CD4-positive, alpha-beta T cell treated with Interleukin-17A for 1 hour (primary cell): ENCODE data around the gene CACNG1.
"Not testable (repeated sequence)": the region's sequence is repeated elsewhere in the genome, so short reads cannot be mapped to it uniquely, and the experiment has no call there.

Experiments
- DNase-seq: peaks from one replicate; pipeline ENCODE4 v3.0.0-alpha.2; 2020

CACNG1 gene

DNA sequence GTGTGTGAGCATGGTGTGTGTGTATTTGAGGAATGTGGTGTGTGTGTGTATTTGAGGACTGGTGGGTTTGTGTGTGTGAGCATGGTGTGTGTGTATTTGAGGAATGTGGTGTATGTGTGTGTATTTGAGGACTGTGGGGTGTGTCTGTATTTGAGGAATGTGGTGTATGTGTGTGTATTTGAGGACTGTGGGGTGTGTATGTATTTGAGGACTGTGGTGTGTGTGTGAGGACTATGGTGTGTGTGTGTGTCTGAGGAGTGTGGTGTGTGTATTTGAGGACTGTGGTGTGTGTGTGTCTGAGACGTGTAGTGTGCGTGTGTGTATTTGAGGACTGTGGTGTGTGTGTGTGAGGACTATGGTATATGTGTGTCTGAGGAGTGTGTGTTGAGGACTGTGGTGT lies 18.0 kb upstream of the CACNG1 start:
- no peak for DNase-seq

DNA sequence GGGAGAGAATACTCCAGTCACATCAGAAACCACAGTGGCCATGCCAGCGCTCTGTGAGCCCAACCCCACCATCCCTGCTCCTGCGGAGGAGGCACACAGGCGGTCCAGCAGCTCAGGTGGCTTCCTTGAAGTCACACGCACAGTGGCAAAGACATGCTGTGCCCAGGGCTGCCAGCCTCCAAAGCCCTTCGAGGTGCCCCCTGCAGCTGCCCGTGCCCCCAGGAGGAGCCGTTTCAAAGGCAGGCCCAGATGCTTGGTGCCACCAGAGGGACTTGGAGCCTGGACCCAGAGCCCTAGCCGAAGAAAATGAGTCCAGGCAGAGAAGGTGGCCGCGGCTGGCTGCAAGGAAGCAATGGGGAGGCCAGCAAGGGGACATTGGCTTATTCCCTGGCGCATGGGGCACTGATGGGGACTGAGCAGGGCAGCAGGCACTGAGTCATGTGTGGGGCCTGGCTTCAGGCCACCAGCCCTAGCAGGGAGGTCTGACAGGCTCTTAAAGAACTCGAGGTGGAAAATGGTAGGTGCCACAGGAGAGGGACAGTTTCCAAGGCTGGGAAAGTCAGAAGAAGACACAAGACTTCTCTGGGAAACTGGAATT lies 17.2 kb upstream of the CACNG1 start:
- no peak for DNase-seq

DNA sequence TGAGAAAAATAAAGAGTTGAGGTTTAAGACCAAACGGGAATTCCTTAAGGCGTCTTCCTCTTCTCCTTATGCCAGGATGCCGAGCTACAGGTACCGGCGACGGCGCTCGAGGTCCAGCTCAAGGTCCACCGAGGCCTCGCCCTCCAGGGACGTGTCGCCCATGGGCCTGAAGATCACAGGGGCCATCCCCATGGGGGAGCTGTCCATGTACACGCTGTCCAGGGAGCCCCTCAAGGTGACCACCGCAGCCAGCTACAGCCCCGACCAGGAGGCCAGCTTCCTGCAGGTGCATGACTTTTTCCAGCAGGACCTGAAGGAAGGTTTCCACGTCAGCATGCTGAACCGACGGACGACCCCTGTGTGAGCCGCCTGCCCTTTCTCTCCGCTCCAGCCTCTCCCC lies 13.7 kb upstream of the CACNG1 start:
- no peak for DNase-seq

DNA sequence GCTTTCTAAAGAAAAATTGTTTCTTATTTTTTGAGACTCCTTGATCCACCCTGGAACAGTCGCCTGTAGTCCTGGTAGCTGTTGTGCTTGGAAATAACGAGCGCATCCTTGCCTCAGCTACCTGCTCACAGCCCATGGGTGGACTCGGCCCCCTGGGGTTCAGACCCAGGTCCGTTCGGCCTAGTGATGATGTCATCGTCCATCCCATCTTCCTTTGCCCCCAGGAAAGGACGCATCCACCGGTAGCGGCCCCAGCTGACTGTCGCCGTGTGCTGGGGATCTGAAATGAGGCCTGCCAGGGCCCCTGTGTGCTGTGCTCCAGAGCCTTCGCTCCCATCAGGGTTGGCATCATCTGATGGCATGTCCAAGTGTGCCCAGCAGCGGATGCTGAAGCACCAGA lies 12.0 kb upstream of the CACNG1 start:
- DNase-seq = no peak

DNA sequence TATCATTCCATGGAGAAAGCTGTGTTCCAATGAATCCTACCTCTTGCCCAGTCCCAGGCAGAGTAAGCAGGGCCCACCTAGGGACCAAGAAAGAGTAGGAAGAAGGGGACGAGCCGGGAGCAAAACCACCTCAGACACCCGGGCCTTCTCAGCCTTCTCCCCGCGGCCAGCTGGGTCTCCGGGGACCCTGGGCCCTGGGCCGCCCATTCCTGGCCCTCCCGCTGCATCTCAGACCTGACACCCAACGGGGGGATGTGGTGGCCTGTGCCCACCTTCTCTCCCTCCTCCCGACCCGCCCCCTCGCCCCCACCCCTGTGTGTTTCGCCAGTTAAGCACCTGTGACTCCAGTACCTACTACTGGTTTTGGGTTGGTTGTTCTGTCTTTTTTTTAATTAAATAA lies 11.4 kb upstream of the CACNG1 start:
- no peak for DNase-seq

DNA sequence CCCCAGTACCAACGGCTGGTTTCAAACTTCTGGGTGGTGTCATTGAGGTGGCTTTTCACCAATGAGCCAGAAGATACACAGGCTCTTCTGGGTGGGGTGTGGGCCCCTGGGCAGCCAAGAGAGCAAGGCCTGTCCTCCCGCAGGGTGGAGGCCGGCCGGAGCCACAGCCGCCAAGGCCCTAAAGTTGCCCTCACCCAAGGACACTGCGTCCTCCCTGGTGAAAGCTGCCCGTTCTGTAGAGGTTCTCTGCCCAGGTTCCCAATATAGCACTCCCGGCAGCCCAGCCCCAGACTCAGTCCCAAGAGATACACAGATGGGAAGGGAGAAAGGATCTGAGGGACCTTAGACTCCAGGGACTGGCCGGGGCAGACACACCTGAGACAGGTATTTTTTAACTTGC lies 10.7 kb upstream of the CACNG1 start:
- DNase-seq = no peak

DNA sequence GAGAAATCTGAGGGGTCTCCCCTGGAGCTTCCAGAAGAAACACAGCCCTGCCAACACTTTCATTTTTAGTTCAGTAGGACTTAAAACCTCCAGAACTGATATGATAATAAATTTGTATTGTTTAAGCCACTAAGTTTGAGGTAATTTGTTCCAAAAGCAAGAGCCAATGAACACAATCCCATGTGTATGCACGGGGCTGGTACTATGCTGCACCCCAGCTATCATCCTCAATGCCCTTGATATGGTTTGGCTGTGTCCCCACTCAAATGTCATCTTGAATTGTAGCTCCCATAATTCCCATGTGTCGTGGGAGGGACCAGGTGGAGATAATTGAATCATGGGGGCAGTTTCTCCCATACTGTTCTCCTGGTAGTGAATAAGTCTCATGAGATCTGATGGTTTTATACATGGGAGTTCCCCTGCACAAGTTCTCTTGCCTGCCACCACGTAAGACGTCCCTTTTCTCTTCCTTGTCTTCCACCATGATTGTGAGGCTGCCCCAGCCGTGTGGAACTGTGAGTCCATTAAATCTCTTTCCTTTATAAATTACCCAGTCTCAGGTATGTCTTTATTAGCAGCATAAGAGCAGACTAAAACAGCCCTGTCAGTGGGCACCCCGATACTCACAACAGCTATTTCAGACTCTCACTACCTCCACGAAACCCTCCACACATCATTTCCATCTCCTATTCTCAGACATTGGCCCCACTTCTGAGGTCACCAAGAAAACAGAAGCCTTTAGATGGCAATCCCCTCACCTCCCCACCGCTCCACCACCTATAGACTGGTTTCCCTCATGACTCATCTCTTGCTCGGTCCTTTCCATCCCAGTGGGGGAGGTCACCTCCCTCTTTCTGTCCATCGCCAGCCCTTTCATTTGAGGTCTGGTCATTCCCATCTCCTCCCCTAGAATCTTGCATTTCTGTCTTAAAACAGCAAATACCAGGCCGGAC lies 8.9 kb upstream of the CACNG1 start:
- no peak for DNase-seq

DNA sequence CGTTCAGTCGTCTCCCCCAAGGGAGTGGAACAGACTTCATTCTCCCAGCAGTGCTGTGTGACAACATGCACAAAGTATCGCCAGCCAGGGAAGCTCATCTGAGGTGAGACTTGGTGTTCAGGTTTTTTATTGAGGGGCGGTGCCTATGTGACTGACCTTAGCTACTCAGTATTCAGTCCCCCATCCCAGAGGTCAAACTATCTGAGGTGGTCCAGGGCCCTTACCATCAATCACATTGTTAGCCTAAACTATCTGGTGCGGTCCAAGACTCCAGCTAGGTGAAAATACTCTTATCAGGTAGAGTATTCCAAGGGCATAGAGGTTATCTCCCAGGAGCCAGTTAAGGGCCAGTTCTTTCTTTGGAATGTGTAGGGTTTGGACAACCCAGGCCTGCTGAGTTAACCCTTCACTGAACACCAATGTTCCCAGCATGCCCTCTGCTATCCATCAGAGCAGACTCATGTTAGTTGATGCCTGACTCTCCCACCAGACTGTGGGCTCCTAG lies 5.4 kb upstream of the CACNG1 start:
- DNase-seq = no peak

DNA sequence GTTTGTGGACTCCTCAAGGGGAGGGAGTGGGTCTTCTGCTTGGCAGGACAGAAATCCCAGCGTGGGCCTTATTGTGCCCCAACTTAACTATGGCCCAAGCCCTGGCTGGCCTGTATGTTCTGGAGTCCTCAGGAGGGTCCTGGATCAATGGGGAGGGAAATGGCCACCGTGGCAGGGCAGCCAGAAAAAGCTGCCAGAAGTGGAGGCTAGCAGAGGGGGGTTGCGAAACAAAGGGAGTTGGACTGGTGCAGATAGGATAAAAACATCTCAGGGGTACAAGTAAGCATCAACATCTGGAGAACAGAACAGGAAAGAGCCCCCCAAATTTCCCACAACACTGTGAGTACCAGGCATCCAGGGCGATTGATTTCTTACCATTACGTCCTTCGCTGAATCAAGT lies 3.7 kb upstream of the CACNG1 start:
- DNase-seq = no peak

DNA sequence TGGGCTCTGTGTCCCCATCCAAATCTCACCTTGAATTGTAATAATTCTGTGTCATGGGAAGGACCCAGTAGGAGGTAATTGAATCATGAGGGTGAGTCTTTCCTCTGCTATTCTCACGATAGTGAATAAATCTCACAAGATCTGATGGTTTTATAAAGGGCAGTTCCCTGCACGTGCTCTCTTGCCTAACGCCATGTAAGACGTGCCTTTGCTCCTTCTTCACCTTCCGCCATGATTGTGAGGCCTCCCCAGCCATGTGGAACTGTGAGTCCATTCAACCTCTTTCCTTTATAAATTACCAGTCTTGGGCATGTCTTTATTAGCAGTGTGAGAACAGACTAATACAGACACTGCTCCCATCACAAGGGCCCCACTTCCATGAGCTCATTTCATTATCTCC lies 3.2 kb upstream of the CACNG1 start:
- not testable (repeated sequence) for DNase-seq

DNA sequence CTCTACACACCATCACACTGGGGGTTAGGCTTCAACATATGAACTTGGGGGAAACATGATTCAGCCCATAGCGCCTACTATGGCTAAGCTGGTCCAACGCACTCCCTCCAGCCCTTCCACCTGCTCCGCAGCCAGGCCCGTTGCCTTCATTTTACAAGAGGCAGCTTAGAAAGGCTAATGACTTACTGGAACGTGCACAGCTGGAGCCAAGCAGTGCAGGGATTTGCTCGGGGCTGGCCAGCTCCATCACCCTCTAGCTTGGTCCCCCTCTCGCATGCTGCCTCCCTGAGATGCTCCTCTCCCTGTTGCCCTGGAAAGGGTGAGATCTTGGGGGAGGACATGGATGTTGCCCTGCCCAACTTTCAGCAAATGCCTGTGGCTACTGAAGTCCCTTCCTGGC lies 2.8 kb upstream of the CACNG1 start:
- DNase-seq = no peak

DNA sequence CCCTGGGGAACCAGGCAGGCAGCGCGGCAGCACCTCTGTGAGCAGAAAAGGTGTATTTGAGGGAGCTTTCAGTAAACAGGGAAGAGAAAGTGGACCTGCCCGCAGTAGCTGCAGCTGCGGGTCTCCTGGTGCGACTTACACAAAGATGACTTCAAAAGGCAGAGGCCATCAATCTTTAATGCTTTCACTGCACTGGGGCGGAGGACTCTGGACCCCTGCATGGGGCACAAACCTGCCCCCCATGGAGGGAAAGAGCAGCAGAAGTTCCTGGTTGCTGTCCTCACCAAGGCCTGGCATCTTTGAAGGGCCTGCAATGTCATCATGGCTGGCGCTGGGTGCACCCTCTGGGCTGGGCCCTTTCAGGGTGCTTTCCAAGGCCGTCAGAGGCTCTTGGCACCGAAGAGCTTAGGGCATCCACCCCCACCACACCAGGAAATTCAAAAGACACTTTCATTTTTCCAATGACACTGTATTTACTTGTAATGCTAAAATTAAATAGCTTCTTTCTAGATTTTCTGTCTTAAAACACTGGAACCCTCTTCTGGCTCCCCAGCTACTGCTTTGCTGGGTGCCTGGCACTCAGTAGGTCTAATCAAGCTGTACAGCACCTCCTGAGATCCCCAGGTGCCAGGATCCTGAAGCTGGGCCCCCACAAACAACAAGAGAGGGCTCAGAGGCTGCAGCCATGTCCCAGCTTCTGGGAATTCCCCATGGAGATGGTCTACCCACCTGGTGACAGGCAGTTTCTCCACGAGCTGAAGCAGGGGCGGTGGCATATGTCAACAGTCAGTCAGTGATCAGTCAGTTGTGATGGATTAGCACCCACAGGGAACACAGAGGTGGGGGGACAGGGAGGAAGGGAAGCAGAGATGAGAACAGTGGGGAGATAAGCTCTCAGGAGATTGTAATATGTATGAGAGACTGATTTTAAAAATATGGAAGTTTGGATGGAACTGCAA lies 2.1 kb upstream of the CACNG1 start:
- no peak for DNase-seq

DNA sequence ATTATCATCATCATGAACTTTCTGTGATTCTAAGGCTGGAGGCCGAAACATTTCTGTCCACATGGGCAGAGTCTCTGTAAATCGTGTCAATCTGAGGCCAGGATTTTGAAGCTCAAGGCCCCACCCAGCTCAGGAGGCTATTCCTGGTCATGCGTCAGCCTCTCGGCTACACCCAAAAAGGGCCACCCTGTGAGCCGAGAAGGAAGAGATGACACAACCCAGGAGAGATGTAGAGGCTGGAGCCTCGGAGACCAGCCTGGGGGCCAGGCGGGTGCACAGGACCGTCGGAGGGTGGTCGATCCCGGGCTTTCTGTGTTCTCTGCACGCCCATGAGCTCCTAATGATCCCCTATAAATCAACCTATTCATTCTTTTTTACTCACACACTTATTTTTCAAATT lies 1.1 kb upstream of the CACNG1 start:
- DNase-seq = no peak

DNA sequence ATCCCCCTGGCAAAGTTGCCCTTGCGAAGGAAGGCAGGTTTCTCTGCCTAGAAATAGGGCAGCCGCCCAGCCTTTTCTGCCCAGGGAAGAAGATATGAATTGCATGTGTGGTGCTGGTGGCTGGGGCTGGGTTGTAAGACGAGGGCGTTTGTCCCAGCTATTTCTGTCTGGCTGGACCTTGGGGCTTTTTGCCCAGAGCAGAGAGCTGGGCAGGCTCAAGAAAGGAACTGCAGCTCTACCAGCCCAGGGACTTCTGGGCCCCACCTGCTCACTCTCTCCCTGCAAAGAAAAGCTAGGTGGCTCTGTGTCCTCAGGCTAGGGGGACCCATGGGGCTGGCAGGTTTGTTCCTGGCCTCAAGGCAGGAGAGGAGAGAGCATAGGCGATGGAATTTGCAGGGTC lies 586 bp downstream of the CACNG1 start:
- no peak for DNase-seq

DNA sequence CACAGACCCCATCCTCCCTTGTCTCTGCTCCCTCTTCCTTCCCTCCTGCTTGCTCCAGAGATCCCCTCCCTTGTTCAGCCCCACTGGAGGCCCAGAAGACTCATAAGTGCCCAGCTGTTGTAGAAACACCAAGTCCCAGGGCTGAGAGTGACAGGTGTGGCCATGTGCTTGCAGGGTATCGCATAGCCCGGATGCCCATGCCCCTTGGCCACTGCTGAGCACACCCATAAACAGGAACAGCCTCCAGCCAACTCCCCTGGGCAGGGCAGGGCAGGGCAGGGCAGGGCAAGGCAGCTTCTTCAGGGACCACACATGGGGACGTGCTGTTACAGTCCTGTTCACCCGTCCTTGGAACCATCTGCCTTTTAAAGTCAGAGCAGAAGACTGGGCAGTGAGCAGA lies 2.0 kb downstream of the CACNG1 start:
- DNase-seq = no peak

DNA sequence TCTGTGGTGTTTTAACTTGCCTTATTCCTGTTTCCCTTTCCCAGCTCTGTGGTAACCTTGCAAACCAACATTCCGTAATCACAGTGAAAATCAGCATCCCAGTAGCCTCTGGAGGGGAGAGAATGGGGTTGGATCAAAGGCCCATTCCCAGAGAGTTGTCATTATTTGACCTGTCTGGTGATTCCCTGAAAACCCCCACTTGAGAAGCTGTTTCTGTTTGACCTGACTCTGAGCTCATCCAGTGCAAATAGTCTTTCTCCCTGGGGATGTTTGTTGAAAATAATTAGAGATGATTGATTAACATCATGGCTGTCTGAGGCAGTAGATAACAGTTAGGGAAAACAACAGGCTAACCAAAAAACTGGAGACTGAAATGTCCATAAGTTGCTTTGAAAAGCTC lies 3.0 kb downstream of the CACNG1 start:
- DNase-seq = no peak

DNA sequence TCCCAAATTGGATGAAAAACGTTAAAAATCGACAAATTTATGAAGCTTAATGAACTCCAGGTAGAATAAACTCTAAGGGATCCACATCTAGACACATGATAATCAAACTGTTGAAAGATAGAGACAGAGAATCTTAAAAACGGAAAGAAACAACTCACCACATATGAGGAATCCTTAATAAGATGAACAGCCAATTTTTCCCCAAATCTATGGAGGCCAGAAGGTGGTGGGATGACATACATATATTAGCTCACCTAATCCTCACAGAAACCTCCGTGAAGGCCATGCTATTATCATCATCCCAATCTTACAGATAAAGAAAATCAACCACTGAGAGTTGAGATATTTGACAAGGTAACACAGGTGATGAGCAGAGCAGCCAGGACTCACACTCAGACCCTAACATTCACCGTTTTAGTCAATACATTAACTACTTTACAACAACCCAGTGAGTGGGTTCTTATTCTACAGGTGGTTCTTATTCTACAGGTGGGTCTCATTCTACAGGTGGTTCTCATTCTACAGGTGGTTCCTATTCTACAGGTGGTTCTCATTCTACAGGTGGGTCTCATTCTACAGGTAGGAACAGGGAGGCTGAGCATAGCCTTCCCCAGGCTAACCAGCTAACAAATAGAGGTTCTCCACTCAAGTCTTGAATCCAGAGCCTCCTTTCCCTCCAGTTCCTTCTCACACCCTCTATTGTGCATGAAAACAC lies 4.8 kb downstream of the CACNG1 start:
- DNase-seq = no peak

DNA sequence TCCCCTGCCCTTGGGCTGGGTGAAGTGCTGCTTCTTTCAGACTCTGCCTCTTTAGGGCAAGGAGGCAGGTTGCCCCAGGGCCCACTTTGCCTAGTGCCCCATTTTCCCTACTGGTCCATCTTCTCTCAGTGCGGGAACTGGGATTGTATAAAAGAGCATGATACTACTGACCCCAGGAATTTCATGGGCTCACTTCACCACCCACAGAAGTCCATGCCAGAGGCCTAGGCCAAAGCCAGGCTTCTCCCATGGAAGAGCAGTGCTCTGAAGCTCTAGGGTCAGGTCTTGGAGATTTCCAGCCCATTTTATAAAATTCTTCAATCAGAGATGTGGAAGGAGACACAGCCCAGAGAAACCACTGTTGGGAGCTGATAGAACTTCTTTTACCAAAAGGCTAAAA lies 5.7 kb downstream of the CACNG1 start:
- DNase-seq = no peak

DNA sequence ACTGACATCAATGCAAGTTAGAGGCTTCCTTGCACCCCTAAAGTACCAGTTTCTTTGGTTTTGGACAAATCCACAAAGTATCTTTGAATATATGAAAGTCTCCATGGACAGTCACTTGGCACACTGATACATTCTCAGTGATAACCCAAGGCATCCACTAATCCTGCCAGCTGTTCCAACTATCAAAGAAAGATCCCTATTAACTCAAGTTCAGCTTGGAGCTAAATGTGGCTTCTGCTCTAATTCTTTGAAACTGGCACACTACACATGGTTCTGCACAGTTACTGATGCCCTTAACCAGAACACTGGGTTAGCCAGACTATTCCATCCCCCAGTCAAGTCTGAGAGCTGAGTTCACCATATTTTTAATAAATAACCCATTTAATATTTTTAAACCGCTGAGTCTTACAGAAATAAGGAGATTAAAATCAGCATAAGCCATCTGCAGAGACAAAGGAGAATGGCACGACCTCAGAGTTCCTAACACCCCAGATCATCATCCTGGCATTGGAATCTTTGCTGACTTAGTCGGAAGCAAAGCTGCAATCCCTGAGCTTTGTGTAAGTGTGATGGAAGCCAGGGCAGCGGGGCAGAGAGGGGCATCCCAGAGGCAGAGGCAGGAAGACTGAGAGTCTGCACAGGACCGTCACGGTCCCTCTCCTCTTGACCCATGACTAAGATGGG lies 6.3 kb downstream of the CACNG1 start:
- no peak for DNase-seq

DNA sequence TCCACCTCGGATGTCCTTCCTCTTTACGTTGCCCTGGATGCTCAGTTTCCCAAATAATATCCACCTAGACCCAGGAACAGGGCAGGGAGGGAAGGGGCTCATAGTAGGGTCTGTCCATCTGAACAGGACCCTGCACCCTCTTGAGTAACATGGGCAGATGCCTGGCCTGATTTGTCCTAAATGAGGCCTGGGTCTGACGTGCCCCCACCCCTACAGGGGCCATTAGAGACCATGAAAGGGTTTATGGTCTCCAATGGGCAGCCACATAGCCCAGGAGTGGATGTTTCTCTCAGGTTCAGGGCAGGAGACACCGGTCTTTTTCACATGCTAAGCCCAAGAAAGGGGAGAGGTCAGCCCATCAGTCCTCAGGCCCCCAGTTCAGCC lies 6.8 kb downstream of the CACNG1 start:
- no peak for DNase-seq

DNA sequence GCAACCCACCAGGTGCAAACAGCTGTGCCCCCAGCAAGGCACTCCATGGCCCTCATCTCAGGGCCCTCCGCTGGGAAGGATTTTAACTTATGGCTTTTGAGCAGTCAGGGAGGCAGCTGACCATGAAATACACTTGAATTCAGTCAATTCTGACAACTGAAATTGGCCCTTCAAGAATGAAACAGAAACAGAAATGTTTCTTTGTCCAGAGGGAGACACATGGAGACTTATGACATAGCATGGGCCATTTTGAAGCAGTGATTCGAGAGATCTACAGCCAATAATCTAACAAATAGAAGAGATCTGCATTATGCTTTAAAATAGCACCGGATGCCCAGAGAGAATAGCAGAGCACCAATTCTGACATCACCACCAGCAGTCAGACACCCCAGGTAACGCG lies 7.5 kb downstream of the CACNG1 start:
- DNase-seq = no peak
